Astrocyte of the spinal cord (primary cell): ENCODE results near the gene PEX5.
"Not testable (repeated sequence)": the region's sequence is repeated elsewhere in the genome, so short reads cannot be mapped to it uniquely, and the experiment has no call there.

Source experiments
- DNase-seq: peaks from one replicate; pipeline ENCODE4 v3.0.0; 2011; ENCODE audit warnings: low read depth, low spot score
- H3K4me3 ChIP-seq: 2 replicates; pipeline ENCODE4 v1.5.1; 2011; ENCODE audit warnings: low read depth, mild to moderate bottlenecking, low read length, moderate library complexity
- CTCF ChIP-seq: IDR thresholded peaks from 2 replicates; pipeline ENCODE4 v1.5.1; 2012; ENCODE audit warnings: low read depth, mild to moderate bottlenecking, low read length, inconsistent platforms
- in situ Hi-C: cut with HindIII; loops from 2 replicates; pipeline ENCODE4 v1.10.0; 2017; ENCODE audit warnings: low sequenced_read_pairs

PEX5 gene

GRCh38 chr12:7210642-7211151 is 21.2 kb downstream of the PEX5 start:
- TF ChIP-seq CTCF = no peak
- no peak overlapping the region for H3K4me3 ChIP-seq
- DNase-seq = no peak
- in situ Hi-C loops = no loop called here

DNA sequence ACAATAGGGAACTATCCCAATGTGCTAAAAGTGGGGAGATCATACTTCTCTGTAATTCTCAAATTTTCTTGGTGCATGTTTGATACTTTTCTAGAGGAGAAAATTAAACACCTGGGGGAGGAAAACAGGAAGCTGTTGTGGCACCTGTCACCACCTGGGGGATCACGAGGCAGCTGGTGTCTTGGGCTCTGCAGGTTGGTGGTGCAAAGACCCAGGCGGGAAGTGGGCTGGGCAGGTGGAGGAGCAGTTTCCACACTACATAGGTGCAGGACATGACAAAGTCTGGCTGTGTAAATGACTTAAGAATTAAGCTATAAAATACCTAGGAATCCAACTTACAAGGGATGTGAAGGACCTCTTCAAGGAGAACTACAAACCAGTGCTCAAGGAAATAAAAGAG is 23.2 kb downstream of the PEX5 start:
- in situ Hi-C loops = no loop called here
- DNase-seq = no peak
- TF ChIP-seq CTCF = no peak
- H3K4me3 ChIP-seq = no peak overlapping the region

GRCh38 chr12:7213745-7214144 is 24.3 kb downstream of the PEX5 start:
- H3K4me3 ChIP-seq, DNase-seq, in situ Hi-C loops: not testable (repeated sequence)

- no peak for TF ChIP-seq CTCF
- H3K4me3 ChIP-seq = no peak overlapping the region
- in situ Hi-C loops = no loop called here
- no peak for DNase-seq
Measured at GRCh38 chr12:7217475-7218069, 28.1 kb downstream of the PEX5 start.

- peak; percentile 64 for DNase-seq
- peak; percentile 85 for TF ChIP-seq CTCF
- in situ Hi-C loops = no loop called here
- H3K4me3 ChIP-seq = no peak overlapping the region
Measured at GRCh38 chr12:7219599-7220243, 30.2 kb downstream of the PEX5 start.

GRCh38 chr12:7221486-7221885 is 32.0 kb downstream of the PEX5 start:
- DNase-seq = no peak
- TF ChIP-seq CTCF = no peak
- in situ Hi-C loops = no loop called here
- no peak overlapping the region for H3K4me3 ChIP-seq

GRCh38 chr12:7229741-7230140 is 40.3 kb downstream of the PEX5 start:
- in situ Hi-C loops = no loop called here
- no peak for TF ChIP-seq CTCF
- DNase-seq = no peak
- H3K4me3 ChIP-seq = no peak overlapping the region
